ENCODE results near the gene SLC39A11. TPM values are rescaled to one million over a fixed set of nuclear protein-coding genes. Genes with fewer than 3 reads are reported as not detected.

The SLC39A11 gene
- polyA plus RNA-seq, 10 donors: 8.2 to 10.9 (median 9.6) TPM

GRCh38 chr17:72624226-72624625 lies 468.3 kb downstream of the SLC39A11 start:
- no peak for DNase-seq

- no peak for DNase-seq
Measured at GRCh38 chr17:72622661-72623433, 469.6 kb downstream of the SLC39A11 start.

- no peak for DNase-seq
Measured at GRCh38 chr17:72619976-72620650, 472.4 kb downstream of the SLC39A11 start.

- peak in 1 of 3 donors; percentile 24 for DNase-seq
Measured at GRCh38 chr17:72618001-72618509, 474.4 kb downstream of the SLC39A11 start.

- DNase-seq: no peak
Measured at GRCh38 chr17:72617557-72617956, 474.9 kb downstream of the SLC39A11 start.

- no peak for DNase-seq
Measured at GRCh38 chr17:72616447-72616846, 476.0 kb downstream of the SLC39A11 start.

- DNase-seq: no peak
Measured at GRCh38 chr17:72615627-72615991, 476.9 kb downstream of the SLC39A11 start.

GRCh38 chr17:72614871-72615626 lies 477.4 kb downstream of the SLC39A11 start:
- peak in 1 of 3 donors; percentile 46 for DNase-seq

GRCh38 chr17:72614476-72614870 lies 478.0 kb downstream of the SLC39A11 start:
- DNase-seq: no peak

- DNase-seq: no peak
Measured at GRCh38 chr17:72613806-72614292, 478.6 kb downstream of the SLC39A11 start.

- DNase-seq: peak in 1 of 3 donors; percentile 42
Measured at GRCh38 chr17:72613396-72613795, 479.1 kb downstream of the SLC39A11 start.

GRCh38 chr17:72611172-72611571 lies 481.3 kb downstream of the SLC39A11 start:
- DNase-seq: no peak

- DNase-seq: no peak
Measured at GRCh38 chr17:72609501-72609900, 483.0 kb downstream of the SLC39A11 start.

- no peak for DNase-seq
Measured at GRCh38 chr17:72608436-72608835, 484.1 kb downstream of the SLC39A11 start.

- DNase-seq: no peak
Measured at GRCh38 chr17:72606656-72607055, 485.8 kb downstream of the SLC39A11 start.

- DNase-seq: no peak
Measured at GRCh38 chr17:72605543-72605942, 486.9 kb downstream of the SLC39A11 start.

GRCh38 chr17:72604518-72604917 lies 488.0 kb downstream of the SLC39A11 start:
- no peak for DNase-seq

- DNase-seq: peak in 1 of 3 donors; percentile 42
Measured at GRCh38 chr17:72603420-72604242, 488.9 kb downstream of the SLC39A11 start.

GRCh38 chr17:72602517-72603419 lies 489.7 kb downstream of the SLC39A11 start:
- DNase-seq: peak in 1 of 3 donors; percentile 59

GRCh38 chr17:72600934-72601333 lies 491.6 kb downstream of the SLC39A11 start:
- DNase-seq: peak in 1 of 3 donors; percentile 64

Measured in muscle of back (tissue), 11 donors.